ENCODE results near the gene MPRIP. TPM values are rescaled to one million over a fixed set of nuclear protein-coding genes. Genes with fewer than 3 reads are reported as not detected.

Gene MPRIP
- total and polyA plus RNA-seq, 2 of the 13 experiments (the other 11 are each of a cell fraction or from before 2014, with no cell fraction given): 50.2 to 52.4 TPM

DNA sequence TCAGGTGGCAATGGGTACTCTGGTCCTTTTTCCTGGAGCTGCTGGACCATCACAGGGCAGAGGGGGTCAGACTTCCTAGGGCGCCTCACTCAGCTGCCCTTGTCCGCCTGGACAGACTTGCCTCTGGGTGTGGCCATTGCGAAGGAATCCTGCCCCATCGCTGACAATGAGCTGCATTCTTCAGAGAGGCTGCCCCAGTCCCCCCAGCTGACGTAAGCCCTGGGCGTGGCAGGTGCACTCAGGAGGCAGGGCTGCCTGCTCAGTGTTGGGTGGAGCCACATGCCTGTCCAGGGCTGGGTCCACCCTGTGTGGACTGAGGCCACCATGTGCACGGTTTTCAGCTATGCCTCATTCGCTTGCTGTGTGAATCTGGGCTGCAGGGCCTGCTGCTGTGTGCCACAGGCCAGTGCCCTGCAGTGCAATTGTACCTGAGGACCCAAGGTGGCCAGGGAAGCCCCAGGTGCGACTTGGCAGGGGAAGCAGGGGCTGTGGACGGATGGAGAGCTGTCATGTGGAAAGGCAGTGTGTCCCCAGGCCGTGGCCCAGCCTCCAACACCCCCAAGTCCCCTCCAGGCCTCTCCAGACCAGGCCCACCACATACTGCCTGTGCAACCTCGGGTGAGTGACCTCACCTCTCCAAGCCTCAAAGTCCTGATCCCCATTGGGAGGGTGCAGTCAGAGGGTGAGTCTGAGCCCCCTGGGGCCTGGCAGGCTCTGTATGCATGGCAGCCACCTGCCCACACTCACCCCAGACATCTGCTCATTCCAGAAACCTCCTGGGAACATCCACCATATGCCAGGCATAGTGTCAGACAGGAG lies 14.0 kb upstream of the MPRIP start (continued):
- TF ChIP-seq, protein P1, sequence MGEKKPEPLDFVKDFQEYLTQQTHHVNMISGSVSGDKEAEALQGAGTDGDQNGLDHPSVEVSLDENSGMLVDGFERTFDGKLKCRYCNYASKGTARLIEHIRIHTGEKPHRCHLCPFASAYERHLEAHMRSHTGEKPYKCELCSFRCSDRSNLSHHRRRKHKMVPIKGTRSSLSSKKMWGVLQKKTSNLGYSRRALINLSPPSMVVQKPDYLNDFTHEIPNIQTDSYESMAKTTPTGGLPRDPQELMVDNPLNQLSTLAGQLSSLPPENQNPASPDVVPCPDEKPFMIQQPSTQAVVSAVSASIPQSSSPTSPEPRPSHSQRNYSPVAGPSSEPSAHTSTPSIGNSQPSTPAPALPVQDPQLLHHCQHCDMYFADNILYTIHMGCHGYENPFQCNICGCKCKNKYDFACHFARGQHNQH (CRISPR knock-in tag; IDR thresholded peaks at IDR 0.05): peak; percentile 64
- TF ChIP-seq YY1 (IDR thresholded peaks at IDR 0.05; ENCODE audit: insufficient read depth, insufficient replicate concordance, low read depth, low read length) (peak; percentile 45), ZKSCAN8 (CRISPR knock-in tag; IDR thresholded peaks at IDR 0.05; ENCODE audit: borderline replicate concordance) (0 out of 2 replicates have a peak, but pooled peaks have one; percentile 38), ZBTB1 (CRISPR knock-in tag; IDR thresholded peaks at IDR 0.05; ENCODE audit: borderline replicate concordance) (no peak), HIVEP1 (CRISPR knock-in tag; IDR thresholded peaks at IDR 0.05) (peak; percentile 80), ZNF317 (CRISPR knock-in tag; IDR thresholded peaks at IDR 0.05) (0 out of 2 replicates have a peak, but pooled peaks have one; percentile 12), MXI1 (IDR thresholded peaks at IDR 0.05; ENCODE audit: borderline replicate concordance, low read depth, low read length) (peak; percentile 96; the same call in 2 of the 3 replicates), MZF1 (CRISPR knock-in tag; IDR thresholded peaks at IDR 0.05; ENCODE audit: borderline replicate concordance) (0 out of 2 replicates have a peak, but pooled peaks have one; percentile 31), ZNF205 (CRISPR knock-in tag; IDR thresholded peaks at IDR 0.05) (peak; percentile 62; the same call in 1 of the 2 replicates)
- TF ChIP-seq, protein P2, sequence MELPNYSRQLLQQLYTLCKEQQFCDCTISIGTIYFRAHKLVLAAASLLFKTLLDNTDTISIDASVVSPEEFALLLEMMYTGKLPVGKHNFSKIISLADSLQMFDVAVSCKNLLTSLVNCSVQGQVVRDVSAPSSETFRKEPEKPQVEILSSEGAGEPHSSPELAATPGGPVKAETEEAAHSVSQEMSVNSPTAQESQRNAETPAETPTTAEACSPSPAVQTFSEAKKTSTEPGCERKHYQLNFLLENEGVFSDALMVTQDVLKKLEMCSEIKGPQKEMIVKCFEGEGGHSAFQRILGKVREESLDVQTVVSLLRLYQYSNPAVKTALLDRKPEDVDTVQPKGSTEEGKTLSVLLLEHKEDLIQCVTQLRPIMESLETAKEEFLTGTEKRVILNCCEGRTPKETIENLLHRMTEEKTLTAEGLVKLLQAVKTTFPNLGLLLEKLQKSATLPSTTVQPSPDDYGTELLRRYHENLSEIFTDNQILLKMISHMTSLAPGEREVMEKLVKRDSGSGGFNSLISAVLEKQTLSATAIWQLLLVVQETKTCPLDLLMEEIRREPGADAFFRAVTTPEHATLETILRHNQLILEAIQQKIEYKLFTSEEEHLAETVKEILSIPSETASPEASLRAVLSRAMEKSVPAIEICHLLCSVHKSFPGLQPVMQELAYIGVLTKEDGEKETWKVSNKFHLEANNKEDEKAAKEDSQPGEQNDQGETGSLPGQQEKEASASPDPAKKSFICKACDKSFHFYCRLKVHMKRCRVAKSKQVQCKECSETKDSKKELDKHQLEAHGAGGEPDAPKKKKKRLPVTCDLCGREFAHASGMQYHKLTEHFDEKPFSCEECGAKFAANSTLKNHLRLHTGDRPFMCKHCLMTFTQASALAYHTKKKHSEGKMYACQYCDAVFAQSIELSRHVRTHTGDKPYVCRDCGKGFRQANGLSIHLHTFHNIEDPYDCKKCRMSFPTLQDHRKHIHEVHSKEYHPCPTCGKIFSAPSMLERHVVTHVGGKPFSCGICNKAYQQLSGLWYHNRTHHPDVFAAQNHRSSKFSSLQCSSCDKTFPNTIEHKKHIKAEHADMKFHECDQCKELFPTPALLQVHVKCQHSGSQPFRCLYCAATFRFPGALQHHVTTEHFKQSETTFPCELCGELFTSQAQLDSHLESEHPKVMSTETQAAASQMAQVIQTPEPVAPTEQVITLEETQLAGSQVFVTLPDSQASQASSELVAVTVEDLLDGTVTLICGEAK (IDR thresholded peaks at IDR 0.05): no peak
- TF ChIP-seq, protein P2 (CRISPR knock-in tag; IDR thresholded peaks at IDR 0.05): no peak; the same call in 1 of the 2 replicates
- TF ChIP-seq, protein P3, sequence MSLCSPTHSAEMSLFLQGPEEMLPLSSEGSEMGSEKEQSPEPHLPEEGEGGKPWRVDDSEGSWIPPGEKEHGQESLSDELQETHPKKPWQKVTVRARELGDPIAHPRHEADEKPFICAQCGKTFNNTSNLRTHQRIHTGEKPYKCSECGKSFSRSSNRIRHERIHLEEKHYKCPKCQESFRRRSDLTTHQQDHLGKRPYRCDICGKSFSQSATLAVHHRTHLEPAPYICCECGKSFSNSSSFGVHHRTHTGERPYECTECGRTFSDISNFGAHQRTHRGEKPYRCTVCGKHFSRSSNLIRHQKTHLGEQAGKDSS (CRISPR knock-in tag; IDR thresholded peaks at IDR 0.05; ENCODE audit: borderline replicate concordance, low read depth): peak; percentile 86
- TF ChIP-seq, protein P4, sequence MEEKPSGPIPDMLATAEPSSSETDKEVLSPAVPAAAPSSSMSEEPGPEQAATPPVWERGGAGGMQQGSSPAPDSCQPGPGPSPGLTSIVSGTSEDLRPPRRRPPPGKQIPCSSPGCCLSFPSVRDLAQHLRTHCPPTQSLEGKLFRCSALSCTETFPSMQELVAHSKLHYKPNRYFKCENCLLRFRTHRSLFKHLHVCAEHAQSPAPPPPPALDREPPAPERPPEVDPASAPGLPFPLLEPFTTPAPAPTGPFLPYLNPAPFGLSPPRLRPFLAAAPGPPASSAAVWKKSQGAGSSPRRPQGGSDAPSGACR (CRISPR knock-in tag; IDR thresholded peaks at IDR 0.05): peak; percentile 46; the same call in 1 of the 2 replicates
